GM21619 (cell line): ENCODE results near the gene SPATA3.

ENCODE experiments used
- ATAC-seq: cut with Tn5 transposase; IDR thresholded peaks from one replicate; pipeline ENCODE4 v1.9.1; 2021; ENCODE audit not compliant: unreplicated experiment

Gene SPATA3

DNA sequence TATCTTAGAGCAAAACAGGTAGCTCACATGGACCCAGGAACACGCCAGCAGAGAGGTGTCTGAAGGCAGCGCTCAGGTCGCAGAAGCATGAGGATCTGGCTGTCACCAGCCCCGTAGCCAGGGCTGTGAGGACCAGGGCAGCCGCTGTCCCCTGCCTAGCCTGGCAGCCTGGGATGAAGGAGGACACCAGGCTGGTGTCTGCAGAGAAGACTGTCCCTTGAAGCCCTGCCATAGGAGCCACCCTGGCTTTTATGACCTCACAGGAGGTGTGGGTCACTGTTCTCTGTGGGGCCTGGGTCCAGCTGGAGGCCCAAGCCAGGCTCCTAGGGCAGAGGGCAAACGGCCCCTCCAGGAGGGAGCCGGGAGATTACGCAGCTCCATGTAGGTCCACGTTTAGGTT lies at the start of gene SPATA3:
Gene SPATA3, plus strand, starts transcription at position 301 of the 400 bp plus-strand sequence. CDS start 113 bp downstream, outside the sequence.
- no peak for ATAC-seq

DNA sequence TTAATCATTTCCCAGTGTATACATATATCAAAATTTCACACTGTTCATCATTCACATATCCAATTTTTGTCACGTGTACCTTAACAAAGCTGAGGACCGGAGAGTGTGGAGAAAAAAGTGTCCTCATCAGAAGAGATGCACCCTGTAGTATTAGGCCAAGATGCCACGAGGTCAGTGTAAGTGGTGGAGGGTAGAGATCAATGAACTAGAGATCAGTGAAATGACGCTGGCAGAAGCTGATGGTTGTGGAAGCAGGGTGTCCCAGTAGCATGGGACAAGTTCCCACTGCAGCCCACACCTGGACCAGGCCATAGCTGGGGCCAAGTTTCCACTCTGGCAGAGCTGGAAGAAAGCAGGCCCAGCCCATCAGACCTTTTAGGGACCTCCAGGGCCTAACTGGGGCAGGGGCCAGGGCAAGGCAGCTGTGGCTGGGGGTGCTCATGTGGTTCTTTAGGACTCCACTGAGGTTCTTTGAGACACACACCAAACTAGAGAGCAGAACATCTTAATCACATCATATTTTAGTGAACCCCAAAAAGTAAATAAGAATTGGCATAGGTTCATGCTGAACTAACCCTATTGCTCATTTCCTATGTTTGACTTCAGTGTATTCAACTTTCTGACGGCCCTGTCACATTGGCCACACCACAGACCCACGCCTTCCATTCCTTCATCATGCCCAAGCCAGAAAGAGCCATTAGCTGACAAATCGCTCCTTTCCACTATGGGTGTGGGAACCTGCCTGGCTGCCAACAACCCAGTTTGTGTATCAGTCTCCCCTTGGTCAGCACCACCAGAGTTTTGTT lies 49.3 kb upstream of the SPATA3 start:
- no peak for ATAC-seq

DNA sequence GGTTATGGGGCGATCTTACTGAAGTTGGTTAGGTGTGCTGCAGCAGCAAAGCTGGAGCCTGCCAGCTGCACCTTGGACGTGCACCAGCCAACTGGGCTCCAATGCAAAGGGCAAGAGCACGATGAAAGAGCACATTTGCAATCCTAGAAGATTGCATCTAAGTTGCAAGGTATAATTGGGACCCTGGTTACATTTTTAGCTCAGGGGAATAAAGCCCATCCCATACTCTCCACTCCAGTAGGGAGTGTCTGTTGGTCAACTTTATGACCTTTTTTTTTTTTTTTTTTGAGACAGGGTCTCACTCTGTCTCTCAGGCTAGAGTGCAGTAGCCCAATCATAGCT lies 48.7 kb upstream of the SPATA3 start:
- no peak for ATAC-seq

DNA sequence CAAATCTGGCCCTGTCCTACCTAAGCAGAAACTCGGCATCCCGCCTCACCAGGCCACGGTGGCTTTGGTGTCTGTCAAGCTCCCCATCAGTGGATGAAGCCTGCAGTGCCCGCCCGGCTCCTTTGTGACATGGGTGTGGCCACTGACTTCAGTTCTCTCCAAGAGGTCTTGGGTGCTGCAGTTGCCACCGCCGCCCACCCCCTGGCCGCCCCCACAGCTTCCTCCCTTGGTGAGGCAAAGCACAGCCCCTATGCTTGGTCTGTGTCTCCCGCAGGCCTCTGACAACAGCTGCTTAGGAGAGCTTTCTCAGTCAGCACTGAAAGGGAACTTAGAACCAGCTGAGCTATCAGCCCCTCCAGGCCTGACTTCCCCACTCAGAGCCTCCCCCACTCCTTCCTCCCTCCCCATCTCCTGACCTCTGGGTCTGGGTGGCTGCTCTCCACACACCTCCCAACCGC lies 48.0 kb upstream of the SPATA3 start:
- peak; percentile 27 for ATAC-seq

DNA sequence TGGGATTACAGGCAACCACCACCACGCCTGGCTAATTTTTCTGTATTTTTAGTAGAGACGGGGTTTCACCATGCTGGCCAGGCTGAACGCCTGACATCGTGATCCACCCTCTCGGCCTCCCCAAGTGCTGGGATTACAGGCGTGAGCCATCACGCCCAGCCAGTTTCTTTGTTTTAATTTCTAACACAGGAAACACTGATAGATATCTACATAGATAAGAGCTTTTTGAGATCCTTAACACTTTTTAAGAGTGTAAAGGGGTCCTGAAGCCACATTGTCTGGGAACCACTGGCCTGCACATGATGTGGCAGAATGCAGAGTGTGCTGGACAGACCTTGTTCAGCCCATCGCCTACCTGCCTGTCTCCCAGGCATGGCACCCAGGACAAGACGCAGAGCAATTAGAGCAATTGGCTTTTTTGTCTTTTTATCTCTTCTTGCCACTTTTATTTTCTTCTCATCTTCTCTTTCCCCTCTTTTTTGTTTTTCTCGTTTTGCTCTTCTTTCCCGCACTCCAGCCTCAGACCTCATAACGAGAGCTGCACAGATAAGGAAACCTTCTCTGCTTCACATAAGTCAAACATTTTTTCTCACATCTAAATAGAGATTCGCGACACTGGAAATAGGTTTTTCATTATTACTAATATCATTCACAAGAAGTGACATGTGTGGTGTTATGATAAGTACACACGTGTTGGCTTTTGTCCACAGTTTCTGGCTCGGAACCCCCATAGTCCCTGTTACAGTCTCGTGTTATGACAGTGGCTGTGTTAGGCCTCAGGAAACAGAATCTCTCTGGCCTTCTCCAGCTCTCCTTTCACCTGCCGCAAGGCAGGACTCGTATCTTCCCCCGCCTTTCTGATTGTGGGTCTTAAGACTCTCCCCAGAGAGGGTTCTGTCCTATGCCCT lies 45.7 kb upstream of the SPATA3 start:
- ATAC-seq: peak; percentile 56

DNA sequence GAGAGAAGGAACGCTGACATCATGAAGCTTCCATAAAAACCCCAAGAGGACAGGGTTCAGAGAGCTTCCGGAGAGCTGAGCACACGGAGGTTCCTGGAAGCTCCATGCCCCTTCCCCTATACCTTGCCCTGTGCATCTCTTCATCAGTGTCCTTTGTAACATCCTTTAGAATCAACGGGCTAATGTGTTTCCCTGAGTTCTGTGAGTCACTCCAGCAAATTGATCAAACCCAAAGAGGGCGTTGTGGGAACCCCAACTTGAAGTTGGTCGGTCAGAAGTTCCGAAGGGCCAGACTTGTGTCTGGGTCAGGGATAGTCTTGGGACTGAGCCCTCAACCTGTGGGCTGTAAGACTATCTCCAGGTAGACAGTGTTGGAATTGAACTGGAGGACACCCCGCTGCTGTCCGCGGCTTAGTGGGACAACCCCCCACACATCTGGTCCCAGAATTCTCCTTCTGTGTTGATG lies 45.0 kb upstream of the SPATA3 start:
- ATAC-seq: no peak

DNA sequence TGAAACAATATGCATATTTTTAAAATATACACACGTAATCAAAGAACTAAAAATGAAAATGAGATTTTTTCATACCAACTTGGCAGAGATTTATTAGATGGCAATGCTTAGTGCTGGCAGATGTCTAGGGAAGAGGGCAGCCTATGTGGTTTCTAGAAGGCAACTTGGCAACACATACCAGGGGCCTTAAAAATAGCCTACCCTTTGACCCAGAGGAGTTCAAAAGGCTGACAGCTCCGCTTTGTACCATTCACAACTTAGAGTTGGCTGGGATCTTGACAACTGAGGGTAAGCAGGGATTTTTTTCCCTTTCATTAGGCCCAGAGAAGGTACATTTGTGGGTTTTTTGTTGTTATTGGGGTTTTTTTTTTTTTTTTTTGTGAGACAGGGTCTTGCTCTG lies 44.5 kb upstream of the SPATA3 start:
- no peak for ATAC-seq

DNA sequence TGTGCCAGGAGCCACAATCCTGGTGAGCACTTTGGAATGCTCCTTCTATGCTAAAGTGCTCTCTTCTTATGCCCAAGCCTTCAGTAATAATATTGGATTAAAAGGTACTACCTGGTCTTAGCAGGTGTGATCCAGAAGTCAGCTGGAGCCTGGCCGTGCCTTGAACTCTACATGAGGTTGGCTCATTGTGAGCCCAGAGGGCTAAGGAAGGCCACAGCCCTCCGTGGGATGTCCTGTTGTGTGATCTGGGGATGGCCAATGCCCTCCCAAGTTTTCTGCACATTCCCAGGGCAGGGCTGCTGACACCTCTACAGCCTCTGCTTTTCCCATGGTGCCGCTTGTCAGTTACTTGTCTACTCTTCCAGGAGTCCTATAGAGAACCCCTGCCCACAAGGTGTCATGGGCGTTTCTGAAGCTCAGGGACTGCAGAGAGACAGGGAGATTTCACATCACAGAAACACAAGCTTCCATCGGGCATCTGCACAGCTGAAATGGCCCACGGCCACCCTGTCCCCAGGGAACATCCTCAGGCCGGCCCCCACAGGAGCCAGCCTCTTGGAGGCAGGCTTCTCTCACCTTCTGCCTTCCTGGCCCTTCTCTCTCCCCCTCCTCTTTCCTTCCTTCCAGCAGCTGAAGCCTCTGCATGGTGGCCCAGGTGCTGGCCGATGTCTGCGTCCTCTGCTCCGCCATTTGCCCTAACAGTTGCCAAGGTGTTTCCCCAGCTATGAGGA lies 43.5 kb upstream of the SPATA3 start:
- ATAC-seq: no peak

DNA sequence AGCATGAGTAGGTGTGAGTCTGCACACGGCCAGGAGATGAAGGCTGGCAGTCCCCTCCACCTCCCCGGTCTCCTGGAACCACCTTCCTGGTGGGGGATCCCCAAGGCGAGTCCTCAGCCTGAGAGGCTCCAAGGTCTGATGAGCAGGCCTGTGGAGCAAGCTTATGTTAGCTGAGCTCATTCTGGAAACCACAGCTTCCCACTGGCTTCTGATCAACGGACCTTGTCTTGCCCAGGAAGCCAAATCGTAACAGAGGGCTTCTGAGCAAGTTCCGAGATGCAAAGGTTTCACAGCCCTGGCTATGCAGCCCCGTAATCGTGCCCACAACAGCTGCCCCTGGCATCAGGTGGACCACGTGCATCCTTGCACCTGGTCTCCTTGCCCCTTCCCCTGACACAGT lies 42.1 kb upstream of the SPATA3 start:
- ATAC-seq: peak; percentile 22

DNA sequence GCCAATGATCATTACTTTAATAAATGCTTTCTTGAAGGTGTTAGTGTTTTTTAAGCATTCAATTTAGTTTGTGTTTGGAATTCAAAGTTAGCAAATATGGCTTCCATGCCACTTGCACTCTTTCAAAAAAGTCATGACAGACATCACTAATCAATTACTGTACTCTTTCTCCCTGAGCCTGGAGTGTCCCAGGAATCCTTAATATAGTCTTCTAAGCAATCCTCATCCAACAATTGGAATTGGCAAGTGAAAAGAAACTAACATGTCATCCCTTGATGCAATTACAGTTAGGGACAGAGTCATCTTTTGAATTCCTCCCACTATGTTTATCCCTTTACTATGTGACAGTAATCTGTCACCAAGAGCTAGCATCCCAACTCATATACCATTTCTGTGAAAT lies 41.2 kb upstream of the SPATA3 start:
- no peak for ATAC-seq

DNA sequence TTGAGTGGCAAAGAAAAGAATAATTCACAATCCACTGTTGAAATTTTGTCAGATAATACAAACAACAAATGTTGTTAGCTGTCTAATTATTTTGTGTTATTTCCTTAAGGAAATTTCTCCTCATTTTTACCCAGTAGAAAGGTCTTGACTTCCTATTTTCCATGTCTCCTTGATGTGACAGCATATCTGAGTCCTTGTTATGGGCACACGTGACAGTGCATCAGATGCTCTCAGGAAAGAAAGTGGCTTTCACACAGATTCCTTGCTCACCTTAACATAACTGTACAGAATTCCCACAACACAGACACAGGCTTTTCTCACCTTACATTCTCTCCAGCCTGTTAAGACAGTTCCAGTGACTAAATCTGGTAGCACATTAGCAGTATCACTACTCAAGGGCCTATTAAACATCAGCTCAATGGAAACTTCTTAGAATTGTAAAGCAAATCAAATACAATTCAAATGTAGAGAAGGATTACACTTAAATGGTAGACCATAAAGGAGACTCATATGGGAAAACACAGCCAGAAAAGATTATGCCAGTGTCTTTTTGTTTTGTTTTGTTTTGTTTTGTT lies 40.7 kb upstream of the SPATA3 start:
- no peak for ATAC-seq

DNA sequence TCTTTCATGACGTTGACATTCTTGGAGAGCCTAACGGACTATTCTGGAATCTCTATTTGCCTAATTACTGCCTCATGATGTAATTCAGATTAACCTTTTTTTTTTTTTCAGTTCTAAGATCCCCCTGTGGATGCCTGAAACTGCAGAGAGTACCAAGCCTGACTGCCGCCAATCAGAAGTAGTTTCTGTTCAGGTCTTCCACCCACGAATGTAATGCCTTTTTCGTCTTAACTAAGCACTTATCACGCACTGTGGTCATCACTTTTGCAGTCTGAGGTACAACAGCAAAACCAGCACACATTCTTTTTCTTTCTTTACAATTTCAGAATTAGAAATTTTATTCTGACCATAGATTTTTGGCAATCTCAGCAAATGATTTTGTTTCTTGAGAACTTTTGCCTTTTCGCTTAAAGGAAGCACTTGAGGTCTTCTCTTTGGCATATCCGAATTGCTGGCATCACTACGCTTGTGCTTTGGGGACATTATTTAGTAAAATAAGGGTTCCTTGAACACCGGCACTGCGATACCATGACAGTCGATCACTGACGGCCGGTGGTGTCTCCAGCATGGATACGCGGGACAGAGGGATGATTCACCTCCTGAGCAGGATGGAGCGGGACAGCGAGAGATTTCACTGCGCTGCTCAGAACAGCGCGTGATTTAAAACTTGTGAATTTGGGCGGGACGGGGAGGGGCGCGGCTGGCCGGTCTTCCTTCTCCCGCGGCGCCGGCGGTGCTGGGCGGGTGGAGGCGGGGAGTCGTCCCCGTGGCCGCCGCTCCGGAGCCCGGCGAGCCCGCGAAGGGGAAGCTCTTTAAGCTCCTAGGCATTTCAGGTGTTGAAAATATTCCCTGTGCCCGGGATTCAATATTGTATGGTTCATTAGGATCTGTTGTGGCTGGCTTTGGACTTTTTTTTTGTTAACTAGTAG lies 38.8 kb upstream of the SPATA3 start:
- peak; percentile 65 for ATAC-seq

DNA sequence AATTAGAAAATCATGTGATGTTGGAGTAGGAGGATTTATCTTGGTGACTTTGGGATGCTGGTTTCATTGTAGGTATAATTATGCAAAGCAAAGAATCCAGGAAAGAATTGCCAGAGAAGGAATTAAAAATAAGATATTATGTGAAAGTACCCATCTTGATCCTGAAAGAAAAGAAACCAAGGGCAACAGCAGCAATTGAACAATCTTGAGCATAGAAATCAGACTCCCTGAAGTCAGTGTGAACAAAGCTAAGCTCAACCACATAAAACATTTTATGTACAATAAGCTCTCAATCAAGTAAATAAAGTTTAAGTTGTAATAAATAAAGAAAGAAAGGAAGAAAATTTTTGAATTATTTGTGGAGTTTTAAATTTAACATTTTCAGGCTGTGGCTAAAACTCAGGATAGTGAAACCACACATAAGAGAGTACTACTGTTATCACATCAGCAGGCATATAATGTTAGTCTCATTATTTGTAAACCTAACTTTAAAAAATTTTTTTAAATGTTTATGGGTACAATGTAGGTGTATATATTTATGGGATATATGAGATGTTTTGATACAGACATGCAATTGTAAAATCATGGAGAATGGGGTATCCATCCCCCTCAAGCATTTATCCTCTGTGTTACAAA lies 38.0 kb upstream of the SPATA3 start:
- no peak for ATAC-seq

DNA sequence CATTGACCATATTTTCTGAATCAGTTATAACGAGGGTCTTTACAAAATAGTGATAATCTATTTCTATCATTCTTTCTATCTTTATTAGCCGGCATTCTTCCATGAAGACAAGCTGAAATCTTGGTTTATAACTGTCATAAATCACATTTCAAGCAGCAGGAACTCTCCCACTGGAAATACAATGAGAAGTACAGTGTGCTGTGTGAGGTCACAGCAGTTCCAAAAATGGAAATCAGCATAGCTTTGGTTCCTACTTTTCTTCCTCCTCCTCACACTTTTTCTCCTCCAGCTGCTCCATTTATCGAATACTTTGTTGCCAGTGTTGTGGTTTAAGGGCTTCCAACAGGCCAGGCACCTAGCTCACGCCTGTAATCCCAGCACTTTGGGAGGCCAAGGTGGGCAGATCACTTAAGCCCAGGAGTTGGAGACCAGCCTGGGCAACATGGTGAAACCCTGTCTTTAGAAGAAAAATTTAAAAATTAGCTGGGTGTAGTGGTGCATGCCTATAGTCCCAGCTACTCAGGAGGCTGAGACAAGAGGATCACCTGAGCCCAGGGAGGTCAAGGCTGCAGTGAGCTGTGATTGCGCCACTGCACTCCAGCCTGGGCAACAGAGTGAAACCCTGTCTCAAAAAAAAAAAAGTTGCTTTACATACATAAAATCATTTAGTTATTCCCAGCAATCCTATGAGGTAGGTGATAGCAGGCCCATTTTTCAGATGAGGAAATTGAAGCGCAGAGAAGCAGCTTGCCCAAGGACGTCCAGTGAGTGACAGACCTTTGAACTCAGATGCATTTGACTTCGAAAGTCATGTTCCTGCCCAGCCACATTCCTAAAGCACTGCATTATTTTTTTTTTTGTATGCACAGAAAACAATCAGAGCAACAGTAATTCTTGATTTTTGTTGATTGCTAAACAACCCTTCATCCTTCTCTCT lies 36.8 kb upstream of the SPATA3 start:
- ATAC-seq: no peak

DNA sequence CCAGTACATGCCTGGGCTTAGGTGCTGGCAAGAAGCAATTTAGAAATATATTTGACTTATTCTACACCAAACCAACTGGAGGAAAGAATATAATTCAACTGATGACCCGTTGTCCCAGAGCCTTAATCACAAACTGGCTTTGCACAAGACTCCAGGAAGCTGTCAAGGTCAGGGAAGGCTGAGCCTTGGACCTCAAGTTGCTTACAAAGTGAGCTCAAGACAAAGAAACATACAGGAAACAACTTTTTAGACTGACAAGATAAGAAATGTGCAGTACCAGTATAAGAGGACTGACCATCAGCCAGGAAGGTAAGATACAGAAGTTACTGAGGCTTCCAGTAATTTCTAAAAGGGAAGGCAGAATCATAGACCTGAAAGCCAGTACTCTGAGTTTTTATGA lies 35.9 kb upstream of the SPATA3 start:
- ATAC-seq: no peak

DNA sequence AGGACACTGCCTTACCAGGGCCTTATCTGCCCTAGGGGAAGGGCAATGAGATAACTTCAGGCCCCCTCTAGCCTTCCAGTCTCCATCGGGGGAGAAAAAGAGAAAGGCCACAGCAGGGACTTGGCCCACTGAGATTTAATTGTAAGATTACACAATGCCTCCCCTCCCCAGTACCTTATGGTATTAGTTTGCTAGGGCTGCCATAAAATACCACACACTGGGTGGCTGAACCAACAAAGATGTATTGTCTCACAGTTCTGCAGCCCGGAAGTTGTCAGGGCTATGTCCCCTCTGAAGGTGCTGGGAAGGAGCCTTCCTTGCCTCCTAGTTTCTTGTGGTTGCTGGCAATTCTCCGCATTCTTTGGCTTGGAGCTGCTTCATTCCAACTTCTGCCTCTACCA lies 34.8 kb upstream of the SPATA3 start:
- ATAC-seq: no peak

DNA sequence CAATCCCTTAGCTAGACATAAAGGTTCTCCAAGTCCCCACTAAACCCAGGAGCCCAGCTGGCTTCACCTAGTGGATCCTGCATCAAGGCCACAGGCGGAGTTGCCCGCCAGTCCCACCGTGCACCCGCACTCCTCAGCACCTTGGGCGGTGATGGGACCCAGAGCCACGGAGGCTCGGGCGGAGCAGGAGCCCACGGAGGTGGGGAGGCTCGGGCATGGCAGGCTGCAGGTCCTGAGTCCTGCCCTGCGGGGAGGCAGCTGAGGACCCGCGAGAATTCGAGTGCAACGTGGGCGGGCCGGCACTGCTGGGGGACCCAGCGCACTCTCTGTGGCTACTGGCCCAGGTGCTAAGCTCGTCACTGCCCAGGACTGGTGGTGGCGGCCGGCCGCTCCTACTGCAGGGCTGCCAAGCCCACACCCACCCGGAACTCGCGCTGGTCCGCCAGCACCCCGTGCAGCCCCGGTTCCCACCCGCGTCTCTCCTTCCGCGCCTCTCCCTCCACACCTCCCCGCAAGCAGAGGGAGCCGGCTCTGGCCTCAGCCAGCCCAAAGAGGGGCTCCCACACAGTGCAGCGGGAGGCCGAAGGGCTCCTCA lies 31.7 kb upstream of the SPATA3 start:
- no peak for ATAC-seq

DNA sequence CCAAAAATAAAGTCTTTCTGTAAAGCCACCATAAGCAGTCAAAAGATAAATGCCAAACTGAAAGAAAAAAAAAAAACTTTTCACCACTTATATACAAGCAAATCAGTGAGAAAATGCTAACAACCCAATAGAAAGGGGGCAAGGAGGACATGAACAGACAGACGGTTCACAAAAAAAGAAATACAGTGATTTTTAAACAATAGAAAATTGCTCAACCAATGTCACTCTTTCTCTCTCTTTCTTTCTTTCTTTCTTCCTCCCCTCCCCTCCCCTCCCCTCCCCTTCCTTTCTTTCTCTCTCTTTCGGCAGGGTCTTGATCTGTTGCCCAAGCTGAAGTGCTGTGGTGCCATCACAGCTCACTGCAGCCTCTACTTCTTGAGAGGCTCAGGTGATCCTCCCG lies 28.8 kb upstream of the SPATA3 start:
- ATAC-seq: no peak
